WERI-Rb-1 (cell line): Measurements from ENCODE around the gene SNRPB.
"Not testable (repeated sequence)": the region's sequence is repeated elsewhere in the genome, so short reads cannot be mapped to it uniquely, and the experiment has no call there.

Experiments used
- DNase-seq: peaks from one replicate; pipeline ENCODE4 v3.0.0-alpha.2; 2020
- H3K27ac ChIP-seq: fragments of 250-450 bp; sonication (Bioruptor Pico); 2 replicates; pipeline ENCODE4 v1.5.1; 2020; ENCODE audit warnings: mild to moderate bottlenecking, moderate library complexity
- H3K27me3 ChIP-seq: fragments of 250-450 bp; sonication (Bioruptor Pico); 2 replicates; pipeline ENCODE4 v1.5.1; 2021; ENCODE audit warnings: mild to moderate bottlenecking, low read depth, moderate library complexity; ENCODE audit not compliant: insufficient read depth, severe bottlenecking
- H3K36me3 ChIP-seq: fragments of 250-450 bp; sonication (Bioruptor Pico); 2 replicates; pipeline ENCODE4 v1.5.1; 2020; ENCODE audit warnings: mild to moderate bottlenecking, moderate library complexity
- H3K4me3 ChIP-seq: 2 replicates; pipeline ENCODE4 v1.5.1; 2011; ENCODE audit warnings: low read depth, mild to moderate bottlenecking, control low read depth, low read length
- H3K9me3 ChIP-seq: fragments of 250-450 bp; sonication (Bioruptor Pico); 2 replicates; pipeline ENCODE4 v1.5.1; 2021; ENCODE audit warnings: mild to moderate bottlenecking, moderate library complexity; ENCODE audit not compliant: severe bottlenecking
- TF ChIP-seq, protein P1 (sequence below): IDR thresholded peaks from 2 replicates; pipeline ENCODE4 v1.5.1; 2011; ENCODE audit warnings: low read depth, mild to moderate bottlenecking, control low read depth, inconsistent platforms, low read length

The SNRPB gene

DNA sequence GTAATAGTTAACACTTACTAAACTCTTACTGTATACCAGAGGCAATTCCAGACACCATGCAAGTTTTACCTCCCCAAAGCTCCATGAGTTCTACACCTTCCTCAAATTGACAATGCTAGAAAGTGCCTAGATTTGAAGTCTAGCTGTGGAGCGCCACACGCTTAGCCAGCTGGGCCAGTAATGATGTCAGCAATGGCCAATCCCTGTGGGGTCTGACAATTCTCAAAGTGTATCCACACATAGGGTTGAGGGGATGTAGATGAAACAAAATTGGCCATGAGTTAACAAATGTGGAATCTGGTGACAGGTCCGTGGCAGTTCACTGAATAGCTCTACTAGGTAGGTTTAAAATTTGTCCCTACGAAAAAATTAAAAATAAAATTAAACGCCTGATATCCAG, 36.9 kb upstream of the SNRPB start:
- no peak overlapping the region for H3K4me3 ChIP-seq

GRCh38 chr20:2506426-2506825, 35.8 kb upstream of the SNRPB start:
- H3K27me3 ChIP-seq, H3K4me3 ChIP-seq, H3K9me3 ChIP-seq, H3K36me3 ChIP-seq, DNase-seq, H3K27ac ChIP-seq: not testable (repeated sequence)

More for the DNA sequence above, 36.9 kb upstream of the SNRPB start:
- Histone ChIP-seq H3K27ac (no peak overlapping the region), H3K27me3 (no peaks in the 10 kb centered on the region), H3K9me3 (no peaks in the 10 kb centered on the region), H3K36me3 (no peaks in the 10 kb centered on the region)
- TF ChIP-seq, protein P1, sequence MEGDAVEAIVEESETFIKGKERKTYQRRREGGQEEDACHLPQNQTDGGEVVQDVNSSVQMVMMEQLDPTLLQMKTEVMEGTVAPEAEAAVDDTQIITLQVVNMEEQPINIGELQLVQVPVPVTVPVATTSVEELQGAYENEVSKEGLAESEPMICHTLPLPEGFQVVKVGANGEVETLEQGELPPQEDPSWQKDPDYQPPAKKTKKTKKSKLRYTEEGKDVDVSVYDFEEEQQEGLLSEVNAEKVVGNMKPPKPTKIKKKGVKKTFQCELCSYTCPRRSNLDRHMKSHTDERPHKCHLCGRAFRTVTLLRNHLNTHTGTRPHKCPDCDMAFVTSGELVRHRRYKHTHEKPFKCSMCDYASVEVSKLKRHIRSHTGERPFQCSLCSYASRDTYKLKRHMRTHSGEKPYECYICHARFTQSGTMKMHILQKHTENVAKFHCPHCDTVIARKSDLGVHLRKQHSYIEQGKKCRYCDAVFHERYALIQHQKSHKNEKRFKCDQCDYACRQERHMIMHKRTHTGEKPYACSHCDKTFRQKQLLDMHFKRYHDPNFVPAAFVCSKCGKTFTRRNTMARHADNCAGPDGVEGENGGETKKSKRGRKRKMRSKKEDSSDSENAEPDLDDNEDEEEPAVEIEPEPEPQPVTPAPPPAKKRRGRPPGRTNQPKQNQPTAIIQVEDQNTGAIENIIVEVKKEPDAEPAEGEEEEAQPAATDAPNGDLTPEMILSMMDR, result no peak
- no peak for DNase-seq

GRCh38 chr20:2504803-2505202, 34.2 kb upstream of the SNRPB start:
- not testable (repeated sequence) for H3K27ac ChIP-seq, H3K27me3 ChIP-seq, DNase-seq, H3K4me3 ChIP-seq, H3K36me3 ChIP-seq, H3K9me3 ChIP-seq

DNA sequence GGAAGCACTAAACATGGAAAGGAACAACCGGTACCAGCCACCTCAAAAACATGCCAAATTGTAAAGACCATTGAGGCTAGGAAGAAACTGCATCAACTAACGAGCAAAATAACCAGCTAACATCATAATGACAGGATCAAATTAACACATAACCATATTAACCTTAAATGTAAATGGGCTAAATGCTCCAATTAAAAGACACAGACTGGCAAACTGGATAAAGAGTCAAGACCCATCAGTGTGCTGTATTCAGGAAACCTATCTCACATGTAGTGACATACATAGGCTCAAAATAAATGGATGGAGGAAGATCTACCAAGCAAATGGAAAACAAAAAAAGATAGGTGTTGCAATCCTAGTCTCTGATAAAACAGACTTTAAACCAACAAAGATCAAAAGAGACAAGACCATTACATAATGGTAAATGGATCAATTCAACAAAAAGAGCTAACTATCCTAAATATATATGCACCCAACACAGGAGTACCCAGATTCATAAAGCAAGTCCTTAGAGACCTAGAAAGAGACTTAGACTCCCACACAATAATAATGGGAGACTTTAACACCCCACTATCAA, 32.3 kb upstream of the SNRPB start:
- H3K27me3 ChIP-seq, H3K27ac ChIP-seq, H3K4me3 ChIP-seq, DNase-seq, H3K9me3 ChIP-seq: not testable (repeated sequence)
- peaks cover 18% of the 10 kb centered on the region for H3K36me3 ChIP-seq

DNA sequence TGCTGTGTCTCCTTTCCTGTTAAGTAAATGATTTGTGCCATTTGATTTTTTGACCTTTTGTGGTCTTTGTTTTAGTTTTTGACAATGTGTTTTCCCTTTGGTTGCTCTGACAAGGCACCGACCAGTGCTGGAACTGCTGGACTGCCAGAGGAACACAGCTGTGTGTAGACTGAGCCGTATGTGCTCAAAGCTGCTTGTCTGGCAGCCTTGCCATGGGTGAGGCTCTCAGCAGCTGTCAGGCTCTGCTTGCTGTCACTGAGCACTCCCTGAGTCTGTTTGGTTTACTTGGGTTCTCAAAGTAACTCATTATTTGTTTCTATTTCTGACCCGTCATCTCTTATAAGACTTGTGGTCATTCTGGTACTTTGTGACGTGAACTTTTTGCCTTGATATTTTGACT, 15.1 kb upstream of the SNRPB start:
- Histone ChIP-seq H3K36me3 (peaks cover 34% of the 10 kb centered on the region), H3K27me3 (no peaks in the 10 kb centered on the region), H3K9me3 (no peaks in the 10 kb centered on the region), H3K4me3 (no peak overlapping the region), H3K27ac (no peak overlapping the region)
- TF ChIP-seq, protein P1, result no peak
- DNase-seq, result no peak

DNA sequence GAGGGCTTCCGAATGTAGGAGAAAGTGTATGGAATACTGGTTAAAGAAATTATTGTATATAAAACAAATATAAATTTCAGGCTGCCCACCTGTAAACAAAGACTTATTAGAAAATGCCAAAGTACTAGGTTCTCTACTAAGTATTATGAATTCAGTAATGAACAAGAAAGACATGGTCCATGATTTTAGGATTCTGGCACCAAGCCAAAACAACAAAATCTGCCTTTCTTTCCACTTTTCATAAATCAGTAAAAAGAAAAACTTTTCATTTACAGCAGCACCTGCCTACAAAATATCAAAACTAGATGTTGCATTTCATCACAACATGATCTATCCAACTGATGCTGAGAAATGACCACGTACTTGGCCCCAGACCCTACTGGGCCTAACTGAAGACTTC, 14.5 kb upstream of the SNRPB start:
- H3K27ac ChIP-seq, result no peak overlapping the region
- TF ChIP-seq, protein P1, result no peak
- no peak for DNase-seq
- peaks cover 32% of the 10 kb centered on the region for H3K36me3 ChIP-seq
- H3K27me3 ChIP-seq, result no peaks in the 10 kb centered on the region
- no peaks in the 10 kb centered on the region for H3K9me3 ChIP-seq
- H3K4me3 ChIP-seq, result no peak overlapping the region

GRCh38 chr20:2483504-2483903, 12.9 kb upstream of the SNRPB start:
- Histone ChIP-seq H3K36me3 (peaks cover 27% of the 10 kb centered on the region), H3K9me3 (no peaks in the 10 kb centered on the region), H3K4me3 (no peak overlapping the region), H3K27ac (no peak overlapping the region), H3K27me3 (no peaks in the 10 kb centered on the region)
- TF ChIP-seq, protein P1, result no peak
- no peak for DNase-seq
